ENCODE results near the gene PRDM7.

- TF ChIP-seq EZH2 (IDR thresholded peaks at IDR 0.05; ENCODE audit: borderline replicate concordance, low read depth, low read length, poor library complexity, severe bottlenecking), result no peak
- TF ChIP-seq, protein P1, sequence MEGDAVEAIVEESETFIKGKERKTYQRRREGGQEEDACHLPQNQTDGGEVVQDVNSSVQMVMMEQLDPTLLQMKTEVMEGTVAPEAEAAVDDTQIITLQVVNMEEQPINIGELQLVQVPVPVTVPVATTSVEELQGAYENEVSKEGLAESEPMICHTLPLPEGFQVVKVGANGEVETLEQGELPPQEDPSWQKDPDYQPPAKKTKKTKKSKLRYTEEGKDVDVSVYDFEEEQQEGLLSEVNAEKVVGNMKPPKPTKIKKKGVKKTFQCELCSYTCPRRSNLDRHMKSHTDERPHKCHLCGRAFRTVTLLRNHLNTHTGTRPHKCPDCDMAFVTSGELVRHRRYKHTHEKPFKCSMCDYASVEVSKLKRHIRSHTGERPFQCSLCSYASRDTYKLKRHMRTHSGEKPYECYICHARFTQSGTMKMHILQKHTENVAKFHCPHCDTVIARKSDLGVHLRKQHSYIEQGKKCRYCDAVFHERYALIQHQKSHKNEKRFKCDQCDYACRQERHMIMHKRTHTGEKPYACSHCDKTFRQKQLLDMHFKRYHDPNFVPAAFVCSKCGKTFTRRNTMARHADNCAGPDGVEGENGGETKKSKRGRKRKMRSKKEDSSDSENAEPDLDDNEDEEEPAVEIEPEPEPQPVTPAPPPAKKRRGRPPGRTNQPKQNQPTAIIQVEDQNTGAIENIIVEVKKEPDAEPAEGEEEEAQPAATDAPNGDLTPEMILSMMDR (conservative IDR thresholded peaks at IDR 0.05; ENCODE audit: low read depth, low read length), result no peak
Measured at GRCh38 chr16:90046122-90046970, 30.8 kb downstream of the PRDM7 start.

Measured in A673 (cell line).